B cell (primary cell): ENCODE measurements around the gene C9orf72. TPM values are rescaled to one million over a fixed set of nuclear protein-coding genes. Genes with fewer than 3 reads are reported as not detected.

Experiments
- ATAC-seq: fragments of 200-7000 bp; cut with Tn5 transposase; one replicate; pipeline ENCODE4 v1.10.0; 2021; ENCODE audit warnings: low read depth, mild to moderate bottlenecking, moderate number of reproducible peaks, moderate library complexity
- CTCF ChIA-PET: fragments of 350-600 bp; sonication (Branson Sonifier 250); formaldehyde crosslinking; loops from one replicate; lab custom pipeline; 2021; ENCODE audit warnings: antibody characterized with exemption, inconsistent platforms; lab: Charles Lee
- POLR2A ChIA-PET: fragments of 350-600 bp; sonication (Branson Sonifier 250); formaldehyde crosslinking; loops from one replicate; lab custom pipeline; 2021; ENCODE audit warnings: antibody characterized with exemption; lab: Charles Lee
- DNase-seq: peaks from one replicate; pipeline ENCODE4 v3.0.0; 2013
- H2AFZ ChIP-seq: 2 replicates; pipeline ENCODE4 v1.6.1; 2012; ENCODE audit warnings: mild to moderate bottlenecking, low read depth, low read length; ENCODE audit not compliant: insufficient read depth, poor library complexity, severe bottlenecking
- H3K27ac ChIP-seq, 2 donors: 1 replicate in 1 of 2; 2 replicates in 1 of 2; pipeline ENCODE4 v1.5.1; 2012 to 2013; ENCODE audit warnings: low read length in 2 of 2, mild to moderate bottlenecking in 2 of 2, moderate library complexity in 1 of 2
- H3K27me3 ChIP-seq, 4 experiments: fragments of 200-600 bp in 1 of 4; sonication (generic) in 1 of 4; replicated peaks in 1 of 4; 1 replicate in 2 of 4; 2 replicates in 2 of 4; pipeline versions ENCODE4 v1.6.1 to v1.7.0; 2013 to 2016; ENCODE audit warnings: low read length in 3 of 4, mild to moderate bottlenecking in 2 of 4, mixed read lengths in 1 of 4, moderate library complexity in 1 of 4; ENCODE audit not compliant: insufficient read depth in 4 of 4, control insufficient read depth in 3 of 4; ENCODE audit errors: control extremely low read depth in 1 of 4
- H3K36me3 ChIP-seq, 2 experiments: replicated peaks in 1 of 2; 1 replicate in 1 of 2; 2 replicates in 1 of 2; pipeline versions ENCODE4 v1.6.1 to v1.7.1; 2013; ENCODE audit warnings: low read length in 1 of 2; ENCODE audit not compliant: insufficient read depth in 2 of 2, control insufficient read depth in 1 of 2; ENCODE audit errors: control extremely low read depth in 1 of 2, extremely low read depth in 1 of 2
- H3K4me1 ChIP-seq, 2 donors: fragments of 200-600 bp in 1 of 2; sonication (generic) in 1 of 2; 1 replicate in 1 of 2; 2 replicates in 1 of 2; pipeline versions ENCODE4 v1.5.1 to v1.6.1; 2013 to 2017; ENCODE audit warnings: low read length in 2 of 2; ENCODE audit not compliant: control insufficient read depth in 2 of 2, insufficient read depth in 2 of 2
- H3K4me2 ChIP-seq: replicated peaks from 2 replicates; pipeline ENCODE3; 2012; ENCODE audit warnings: mild to moderate bottlenecking, low read depth, low read length; ENCODE audit not compliant: poor library complexity, severe bottlenecking
- H3K4me3 ChIP-seq, 5 experiments: fragments of 200-600 bp in 1 of 5; sonication (generic) in 1 of 5; 1 replicate in 3 of 5; 2 replicates in 2 of 5; pipeline versions ENCODE4 v1.5.1 to v1.7.0; 2011 to 2016; ENCODE audit warnings: low read length in 4 of 5, mild to moderate bottlenecking in 4 of 5, low read depth in 2 of 5, control low read depth in 1 of 5, moderate library complexity in 1 of 5; ENCODE audit not compliant: insufficient read depth in 1 of 5; ENCODE audit errors: control extremely low read depth in 1 of 5, extremely low read depth in 1 of 5
- H3K79me2 ChIP-seq: fragments of 200-600 bp; sonication (generic); one replicate; pipeline ENCODE4 v1.6.0; 2016; ENCODE audit warnings: low read length; ENCODE audit not compliant: control insufficient read depth, insufficient read depth
- H3K9ac ChIP-seq: fragments of 200-600 bp; sonication (generic); 2 replicates; pipeline ENCODE4 v1.6.1; 2017; ENCODE audit warnings: mild to moderate bottlenecking, low read length, moderate library complexity
- H3K9me3 ChIP-seq, 3 donors: one replicate each; pipeline versions ENCODE4 v1.6.1 to v1.7.1; 2013; ENCODE audit warnings: low read length in 2 of 3; ENCODE audit not compliant: control insufficient read depth in 2 of 3, insufficient read depth in 1 of 3; ENCODE audit errors: control extremely low read depth in 1 of 3
- H4K20me1 ChIP-seq: 2 replicates; pipeline ENCODE4 v1.6.0; 2012; ENCODE audit warnings: mild to moderate bottlenecking, low read length; ENCODE audit not compliant: insufficient read depth, control insufficient read depth, poor library complexity, severe bottlenecking
- H3K27ac Mint-ChIP-seq: one replicate; pipeline ENCODE4 v1.8.0; 2021; ENCODE audit warnings: mixed read lengths
- H3K27me3 Mint-ChIP-seq: one replicate; pipeline ENCODE4 v1.8.0; 2021; ENCODE audit warnings: mixed read lengths
- H3K4me1 Mint-ChIP-seq: one replicate; pipeline ENCODE4 v1.8.0; 2021; ENCODE audit warnings: mixed read lengths
- H3K4me3 Mint-ChIP-seq: one replicate; pipeline ENCODE4 v1.8.0; 2021; ENCODE audit warnings: mixed read lengths
- H3K9me3 Mint-ChIP-seq: one replicate; pipeline ENCODE4 v1.8.0; 2022; ENCODE audit warnings: mixed read lengths; ENCODE audit not compliant: insufficient read depth
- EZH2 ChIP-seq: IDR thresholded peaks from 2 replicates; pipeline ENCODE4 v1.6.1; 2012; ENCODE audit warnings: borderline replicate concordance, low read depth, mild to moderate bottlenecking, moderate library complexity, low read length; ENCODE audit not compliant: insufficient read depth, poor library complexity, severe bottlenecking
- WGBS: methylation state at CpG from one replicate; pipeline ENCODE4 v1.1.5; 2013; ENCODE audit warnings: missing lambda C conversion rate; ENCODE audit not compliant: insufficient coverage; 5-methylcytosine and 5-hydroxymethylcytosine counted together
- intact Hi-C: fragments of 100-400 bp; cut with micrococcal nuclease; formaldehyde crosslinking; loops from one replicate; pipeline ENCODE4 v1.10.0; 2022
- polyA plus RNA-seq: library from polyadenylated mRNA; depleted of rRNA; stranded (reverse); fragments of >200 nt; gene quantifications from 2 replicates; pipeline ENCODE4 v1.2.3, GENCODE V29; 2012
- total RNA-seq, 2 donors: library from RNA; stranded (reverse); fragments of 120-200 nt in 1 of 2; gene quantifications; 1 replicate in 1 of 2; 2 replicates in 1 of 2; pipeline versions ENCODE4 v1.2.3 to v1.2.4, GENCODE V29; 2013 to 2022
- TF ChIP-seq, protein P1 (sequence below): fragments of 200-600 bp; IDR thresholded peaks from one replicate; pipeline ENCODE4 v1.8.0; 2022; ENCODE audit warnings: antibody characterized with exemption, mild to moderate bottlenecking

C9orf72 gene
- total and polyA plus RNA-seq, 2 donors (not counting 1 experiment from before 2014, with no cell fraction given), result 18.3 to 27.6 TPM

DNA sequence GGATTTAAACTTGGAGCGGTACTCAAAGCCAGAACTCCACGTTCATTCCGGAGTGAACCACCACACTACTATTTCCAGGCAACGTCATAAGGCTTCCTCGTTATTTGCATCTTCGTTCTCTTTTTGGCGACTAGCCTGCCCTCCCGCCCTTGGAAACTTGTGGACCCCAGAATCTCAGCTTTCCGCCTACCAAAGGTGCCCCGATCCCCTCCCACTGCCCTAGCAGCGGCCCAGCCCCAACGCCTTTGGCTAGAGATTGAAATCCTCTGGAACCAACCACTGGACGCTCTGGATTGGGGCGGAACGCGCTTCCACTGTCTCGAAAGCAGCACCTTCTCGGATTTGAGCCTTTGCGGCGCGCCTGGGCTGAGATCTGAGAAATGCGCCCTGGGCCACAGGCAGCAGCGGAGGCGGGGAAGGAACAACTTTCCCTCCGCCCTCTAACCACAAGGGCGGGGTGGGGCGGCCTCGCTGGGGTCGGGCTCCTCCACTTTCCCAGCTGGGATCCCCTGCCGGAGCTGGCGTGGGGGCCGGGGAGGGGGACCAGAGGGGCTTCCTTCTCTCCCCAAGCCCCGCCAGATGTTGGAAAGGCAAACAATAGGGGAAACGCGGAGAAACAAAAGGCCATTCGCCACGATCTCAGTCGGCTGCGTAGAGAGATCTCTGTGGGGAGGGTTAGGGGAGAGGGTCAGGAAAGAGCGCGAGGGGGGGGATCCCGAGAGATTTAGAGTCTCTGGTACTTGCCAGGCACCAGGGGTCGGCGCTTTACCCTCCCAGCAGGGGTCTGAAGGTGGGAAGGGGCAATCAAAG is 45.0 kb downstream of the C9orf72 start:
- peak overlapping the region; percentile 85 for H3K4me2 ChIP-seq
- H3K9ac ChIP-seq, result peak overlapping the region; percentile 94
- ChIA-PET CTCF (interaction anchor here (1.0 to 17.3 kb wide), 5 partner anchors 38 to 195 kb away, joined by 3 to 395 read pairs (median 3); no protein-coding TSS in a partner anchor), POLR2A (interaction anchor here (1.2 to 1.6 kb wide), 2 partner anchors 161 to 195 kb away, joined by 4 to 5 read pairs; no protein-coding TSS in a partner anchor)
- Mint-ChIP-seq H3K4me1 (peaks cover 51% of the 10 kb centered on the region), H3K27me3 (no peaks in the 10 kb centered on the region), H3K27ac (peak overlapping the region; percentile 99), H3K4me3 (peak overlapping the region; percentile 100), H3K9me3 (no peaks in the 10 kb centered on the region)
- no peaks in the 10 kb centered on the region for H3K9me3 ChIP-seq
- H3K27me3 ChIP-seq, result no peaks in the 10 kb centered on the region
- H2AFZ ChIP-seq, result peak overlapping the region; percentile 83
- TF ChIP-seq, protein P1, sequence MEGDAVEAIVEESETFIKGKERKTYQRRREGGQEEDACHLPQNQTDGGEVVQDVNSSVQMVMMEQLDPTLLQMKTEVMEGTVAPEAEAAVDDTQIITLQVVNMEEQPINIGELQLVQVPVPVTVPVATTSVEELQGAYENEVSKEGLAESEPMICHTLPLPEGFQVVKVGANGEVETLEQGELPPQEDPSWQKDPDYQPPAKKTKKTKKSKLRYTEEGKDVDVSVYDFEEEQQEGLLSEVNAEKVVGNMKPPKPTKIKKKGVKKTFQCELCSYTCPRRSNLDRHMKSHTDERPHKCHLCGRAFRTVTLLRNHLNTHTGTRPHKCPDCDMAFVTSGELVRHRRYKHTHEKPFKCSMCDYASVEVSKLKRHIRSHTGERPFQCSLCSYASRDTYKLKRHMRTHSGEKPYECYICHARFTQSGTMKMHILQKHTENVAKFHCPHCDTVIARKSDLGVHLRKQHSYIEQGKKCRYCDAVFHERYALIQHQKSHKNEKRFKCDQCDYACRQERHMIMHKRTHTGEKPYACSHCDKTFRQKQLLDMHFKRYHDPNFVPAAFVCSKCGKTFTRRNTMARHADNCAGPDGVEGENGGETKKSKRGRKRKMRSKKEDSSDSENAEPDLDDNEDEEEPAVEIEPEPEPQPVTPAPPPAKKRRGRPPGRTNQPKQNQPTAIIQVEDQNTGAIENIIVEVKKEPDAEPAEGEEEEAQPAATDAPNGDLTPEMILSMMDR, result no peak
- TF ChIP-seq EZH2, result no peak
- H3K4me3 ChIP-seq, result peak overlapping the region; percentile 71 to 93 (median 82)
- intact Hi-C loops, result loop anchor here (1.0 to 5.0 kb wide), 3 partner anchors 39 to 176 kb away; no protein-coding TSS in a partner anchor
- H3K79me2 ChIP-seq, result peaks cover 57% of the 10 kb centered on the region
- H3K4me1 ChIP-seq, result peaks cover 19 to 28% of the 10 kb centered on the region in 2 donors
- DNase-seq, result peak; percentile 77
- peak; percentile 50 for ATAC-seq
- no peaks in the 10 kb centered on the region for H3K36me3 ChIP-seq
- 4% methylated on average over 41 of the region's 44 CpGs for WGBS
- H3K27ac ChIP-seq, result peak overlapping the region; percentile 88 to 97
- no peaks in the 10 kb centered on the region for H4K20me1 ChIP-seq
